HT-29 (cell line): ENCODE results near the gene RABEPK. TPM values are rescaled to one million over a fixed set of nuclear protein-coding genes. Genes with fewer than 3 reads are reported as not detected.
A peak's percentile ranks its signal among the peaks of the same experiment; 100 is the strongest.
"Not testable (repeated sequence)": the region's sequence is repeated elsewhere in the genome, so short reads cannot be mapped to it uniquely, and the experiment has no call there.

ENCODE experiments used
- DNase-seq: peaks from one replicate; pipeline ENCODE4 v3.0.0-alpha.2; 2015; ENCODE audit warnings: low spot score
- total RNA-seq: library from RNA; depleted of rRNA; stranded (reverse); fragments of >200 nt; shearing (Covaris generic); gene quantifications from 2 replicates; pipeline ENCODE4 v1.2.3, GENCODE V29; 2014

Gene RABEPK
- total RNA-seq, 1 experiment from 2014 or later, result 29.1 TPM

GRCh38 chr9:125194466-125194865 is 5.9 kb upstream of the RABEPK start:
- DNase-seq, result not testable (repeated sequence)

GRCh38 chr9:125195591-125195990 is 4.8 kb upstream of the RABEPK start:
- not testable (repeated sequence) for DNase-seq

- no peak for DNase-seq
These were observed 2.7 kb downstream of the RABEPK start for GRCh38 chr9:125202846-125203618.

GRCh38 chr9:125204477-125204876 is 4.1 kb downstream of the RABEPK start:
- no peak for DNase-seq

- DNase-seq, result no peak
These were observed 13.8 kb downstream of the RABEPK start for GRCh38 chr9:125214186-125214585.

- no peak for DNase-seq
These were observed 18.3 kb downstream of the RABEPK start for GRCh38 chr9:125218621-125219020.

- DNase-seq, result not testable (repeated sequence)
These were observed 24.5 kb downstream of the RABEPK start for GRCh38 chr9:125224858-125225257.

GRCh38 chr9:125227761-125228160 is 27.4 kb downstream of the RABEPK start:
- no peak for DNase-seq

- DNase-seq, result no peak
These were observed 33.3 kb downstream of the RABEPK start for GRCh38 chr9:125233678-125234077.

GRCh38 chr9:125234099-125234498 is 33.8 kb downstream of the RABEPK start:
- not testable (repeated sequence) for DNase-seq

- no peak for DNase-seq
These were observed 35.6 kb downstream of the RABEPK start for GRCh38 chr9:125235804-125236519.

- not testable (repeated sequence) for DNase-seq
These were observed 36.3 kb downstream of the RABEPK start for GRCh38 chr9:125236520-125237159.

GRCh38 chr9:125238127-125238914 is 38.0 kb downstream of the RABEPK start:
- DNase-seq, result no peak

- no peak for DNase-seq
These were observed 38.6 kb downstream of the RABEPK start for GRCh38 chr9:125238915-125239446.

GRCh38 chr9:125239631-125240597 is 39.6 kb downstream of the RABEPK start:
- DNase-seq, result no peak

GRCh38 chr9:125240649-125240999 is 40.3 kb downstream of the RABEPK start:
- DNase-seq, result peak; percentile 55

GRCh38 chr9:125241000-125241862 is 40.9 kb downstream of the RABEPK start, which contains the start of gene HSPA5:
Gene HSPA5 (minus strand): TSS chr9:125241343. CDS start chr9:125241126, 217 bp downstream.
- DNase-seq, result peak; percentile 99

- DNase-seq, result no peak
These were observed 41.8 kb downstream of the RABEPK start for GRCh38 chr9:125241863-125242739.
